SH-SY5Y (cell line): ENCODE measurements around the gene TRIM54.

Experiments used
- GATA2 ChIP-seq: IDR thresholded peaks from 2 replicates; pipeline ENCODE4 v1.6.1; 2011; ENCODE audit warnings: mild to moderate bottlenecking, low read depth, low read length
- GATA3 ChIP-seq: IDR thresholded peaks from 2 replicates; pipeline ENCODE4 v1.6.1; 2011; ENCODE audit warnings: low read depth, mild to moderate bottlenecking, low read length, moderate library complexity

The TRIM54 gene

DNA sequence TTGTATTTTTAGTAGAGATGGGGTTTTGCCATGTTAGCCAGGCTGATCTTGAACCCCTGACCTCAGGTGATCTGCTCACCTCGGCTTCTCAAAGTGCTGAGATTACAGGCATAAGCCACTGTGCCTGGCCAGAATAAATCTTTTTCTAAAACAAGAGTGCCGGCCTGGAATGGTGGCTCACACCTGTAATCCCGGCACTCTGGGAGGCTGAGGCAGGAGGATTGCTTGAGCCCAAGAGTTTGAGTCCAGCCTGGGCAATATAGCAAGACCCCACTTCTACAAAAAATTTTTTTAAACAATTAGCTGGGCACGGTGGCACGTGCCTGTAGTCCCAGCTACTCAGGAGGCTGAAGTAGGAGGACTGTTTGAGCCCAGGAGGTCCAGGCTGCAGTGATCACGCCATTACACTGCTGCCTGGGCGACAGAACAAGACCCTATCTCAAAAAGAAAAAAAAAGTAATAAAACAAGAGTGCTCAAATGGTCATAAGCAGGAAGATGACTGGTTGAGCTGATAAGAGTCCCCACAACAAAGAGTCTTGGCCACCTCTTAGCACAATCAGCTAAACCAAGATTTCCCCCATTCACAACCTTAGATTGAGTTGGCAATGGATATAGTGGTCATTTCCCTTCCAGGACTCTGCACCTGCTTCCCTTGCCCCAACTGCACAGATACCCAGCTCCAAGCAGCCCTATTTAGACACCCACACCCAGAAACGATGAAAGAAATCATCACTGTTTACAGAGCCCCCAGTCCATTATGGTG, 31.8 kb downstream of the TRIM54 start:
- no peak for TF ChIP-seq GATA3
- no peak for TF ChIP-seq GATA2

- TF ChIP-seq GATA2 (no peak), GATA3 (no peak)
These were observed 32.5 kb downstream of the TRIM54 start for GRCh38 chr2:27314709-27315108.

GRCh38 chr2:27315122-27315521, 32.9 kb downstream of the TRIM54 start:
- no peak for TF ChIP-seq GATA3
- no peak for TF ChIP-seq GATA2

- TF ChIP-seq GATA3, result no peak
These were observed 34.6 kb downstream of the TRIM54 start for GRCh38 chr2:27316655-27317412.

- no peak for TF ChIP-seq GATA3
- TF ChIP-seq GATA2, result no peak
These were observed 38.8 kb downstream of the TRIM54 start for GRCh38 chr2:27320958-27321543.

DNA sequence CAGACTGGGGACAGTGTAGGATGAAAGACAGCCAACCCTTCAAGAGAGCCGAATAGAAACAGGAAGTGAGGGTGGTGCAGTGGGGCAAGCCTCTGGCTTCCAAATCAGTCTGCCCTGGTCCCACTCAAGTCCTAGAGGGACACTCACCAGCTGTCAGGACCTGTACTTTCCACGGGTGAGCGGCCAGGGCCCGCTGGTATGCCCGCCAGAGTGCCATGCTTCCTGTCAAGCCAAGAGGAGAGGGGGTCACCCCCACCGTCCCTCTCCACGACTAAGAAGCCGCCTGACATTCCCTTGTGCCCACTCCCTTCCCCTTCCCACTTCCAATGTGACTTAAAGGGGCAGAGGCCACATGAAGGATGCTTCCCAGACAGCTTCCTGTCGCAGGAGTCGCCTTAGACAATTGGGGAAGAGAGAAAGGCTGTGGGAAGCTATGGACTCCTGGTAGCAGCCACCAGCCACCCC, 40.1 kb downstream of the TRIM54 start:
- TF ChIP-seq GATA2, result no peak
- no peak for TF ChIP-seq GATA3

DNA sequence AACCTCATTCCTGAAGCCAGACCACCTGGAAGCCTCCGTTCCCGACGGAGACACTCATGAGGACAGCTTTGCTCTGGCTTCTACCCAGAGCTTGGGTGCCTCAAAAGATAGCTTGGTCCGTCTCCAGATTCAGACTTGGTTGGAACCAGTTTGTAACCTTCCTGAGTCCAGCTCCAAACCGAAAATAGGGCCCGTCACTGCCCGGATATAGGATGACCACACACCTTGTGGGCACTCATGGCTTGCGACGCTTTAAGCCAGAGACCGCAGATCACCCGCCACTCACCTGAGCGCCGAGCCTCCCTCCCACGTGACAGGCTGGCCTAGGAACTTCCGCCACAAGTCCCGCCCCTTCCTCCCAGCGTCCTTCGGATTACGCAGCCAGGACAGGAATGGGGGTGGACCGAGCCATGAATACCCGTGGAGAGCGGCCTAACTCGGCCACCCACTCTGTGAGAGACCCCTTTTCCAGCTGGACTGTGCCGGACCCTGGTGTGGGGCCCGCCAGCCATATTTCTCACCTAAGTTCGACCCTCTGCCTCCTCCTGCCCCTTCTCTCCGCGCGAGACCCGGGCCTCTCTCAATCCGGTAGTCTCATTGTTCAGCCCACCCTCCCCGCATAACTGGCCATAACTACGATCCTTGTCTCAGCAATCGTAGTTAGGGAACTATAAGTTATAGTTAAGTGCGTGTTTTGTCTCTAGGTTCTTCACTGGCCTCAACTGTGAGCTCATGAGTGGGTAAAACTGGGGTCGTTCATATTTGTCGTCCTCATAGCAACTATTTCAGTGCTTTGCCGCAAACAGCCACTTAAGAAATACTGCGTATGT, 40.8 kb downstream of the TRIM54 start, which contains the start of gene MPV17:
Gene MPV17, minus strand, starts transcription at position 332 of the 830 bp plus-strand sequence. CDS start 580 bp downstream, outside the sequence.
- 0 out of 2 replicates have a peak, but pooled peaks have one; percentile 28 for TF ChIP-seq GATA2
- TF ChIP-seq GATA3, result no peak

DNA sequence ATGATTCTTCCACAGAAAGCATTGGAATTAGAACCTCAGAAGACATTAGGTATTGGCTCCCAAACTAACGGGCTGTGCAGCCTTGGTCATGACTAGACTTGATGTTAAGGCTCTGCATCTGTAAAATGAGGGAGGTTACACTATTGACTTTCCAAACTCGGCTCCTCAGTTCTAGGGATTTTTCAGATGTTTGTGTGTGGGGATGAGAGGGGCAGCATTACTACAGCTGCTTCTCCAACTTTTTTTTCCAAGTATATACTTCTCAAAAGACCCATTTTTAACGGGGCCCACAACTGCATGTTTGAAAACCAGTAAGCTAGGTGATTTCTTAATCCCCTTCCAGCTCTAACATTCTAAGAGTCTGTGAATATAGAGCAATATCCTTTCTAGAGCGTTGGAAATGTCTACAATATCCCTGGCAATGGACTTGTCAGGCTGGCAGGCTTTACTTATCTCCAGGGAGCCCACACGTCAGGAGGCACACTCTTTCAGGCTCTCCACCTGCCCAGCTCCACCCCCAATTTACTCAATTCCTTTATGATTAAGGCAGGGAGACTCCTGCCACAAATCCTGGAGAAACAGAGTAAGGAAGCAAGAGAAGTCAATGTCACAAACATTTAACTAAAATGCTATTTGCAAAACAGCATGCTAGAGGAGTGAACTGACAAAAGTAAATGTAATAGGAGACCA, 41.5 kb downstream of the TRIM54 start:
- TF ChIP-seq GATA2, result no peak
- TF ChIP-seq GATA3, result no peak

DNA sequence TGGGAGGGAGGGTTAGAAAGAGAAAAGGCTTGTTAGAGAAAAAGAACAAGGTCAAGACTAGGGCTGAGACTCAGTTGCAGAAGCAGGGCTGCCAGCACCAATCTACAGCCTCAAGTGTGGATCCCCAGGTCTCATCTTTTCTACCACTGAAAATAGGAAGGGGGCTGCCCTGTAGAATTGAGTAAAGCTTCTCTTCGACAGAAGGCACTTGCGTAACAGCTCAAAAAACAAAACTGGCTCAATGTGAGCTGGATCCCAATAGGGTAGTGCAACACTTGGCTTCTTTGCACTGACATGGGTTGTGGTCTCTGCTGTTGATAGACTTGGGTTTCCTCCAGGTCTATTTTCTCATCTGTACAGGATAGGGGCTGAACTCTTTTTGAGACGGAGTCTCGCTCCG, 42.5 kb downstream of the TRIM54 start:
- TF ChIP-seq GATA3 (no peak), GATA2 (no peak)

DNA sequence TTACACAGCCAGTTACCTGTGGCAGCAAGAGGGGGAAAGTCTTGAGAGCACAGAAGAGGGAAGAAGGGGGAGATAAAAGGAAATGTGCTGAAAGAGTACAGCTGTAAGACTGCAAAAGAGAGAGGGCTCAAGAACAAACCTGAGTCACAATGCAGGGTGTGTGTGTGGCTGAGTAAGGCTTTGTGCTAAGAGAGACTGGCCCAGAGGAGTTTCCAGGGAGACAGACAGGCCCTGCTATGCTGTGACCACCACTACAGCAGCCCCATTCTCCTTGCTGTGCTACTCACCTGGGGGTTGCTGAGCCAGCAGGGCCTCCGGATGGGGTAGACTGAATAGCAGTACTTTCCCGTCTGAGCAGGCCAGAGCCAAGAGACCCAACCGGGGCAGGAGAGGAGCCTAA, 53.1 kb downstream of the TRIM54 start:
- TF ChIP-seq GATA2 (no peak), GATA3 (no peak)

DNA sequence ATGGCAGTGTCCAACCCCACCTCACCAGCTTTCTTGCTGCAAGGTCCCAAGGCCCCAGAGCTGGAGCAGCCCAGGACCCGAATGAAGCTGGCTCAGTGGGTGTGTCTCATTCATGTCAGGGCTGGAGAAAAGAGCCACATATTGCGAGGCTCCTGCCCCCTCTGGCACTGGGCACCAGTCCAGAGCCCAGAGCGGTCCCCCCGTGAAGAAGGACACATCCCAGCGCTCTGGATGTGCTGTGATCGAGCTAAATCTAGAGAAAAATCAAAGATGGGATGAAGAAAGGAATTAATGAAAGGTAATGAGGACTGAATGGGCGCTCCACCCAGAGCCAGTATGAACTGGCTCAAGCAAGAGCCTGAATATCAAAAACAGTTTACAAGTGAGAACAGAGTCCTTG, 53.9 kb downstream of the TRIM54 start:
- no peak for TF ChIP-seq GATA2
- no peak for TF ChIP-seq GATA3

- TF ChIP-seq GATA3 (no peak), GATA2 (no peak)
These were observed 65.4 kb downstream of the TRIM54 start for GRCh38 chr2:27347641-27348040.

GRCh38 chr2:27350106-27350693, 68.0 kb downstream of the TRIM54 start:
- no peak for TF ChIP-seq GATA2
- TF ChIP-seq GATA3, result no peak
